ENCODE results near the gene NOS1AP.

- TF ChIP-seq EZH2 (IDR thresholded peaks at IDR 0.05; ENCODE audit: low read depth, unreplicated experiment) (no peak), CTCF (conservative IDR thresholded peaks at IDR 0.05; ENCODE audit: low read depth in 2 of 2) (no peak), EZH2phosphoT487 (IDR thresholded peaks at IDR 0.05; ENCODE audit: unreplicated experiment) (no peak), POLR2AphosphoS5 (IDR thresholded peaks at IDR 0.05; ENCODE audit: low read depth) (no peak), CREB1 (CRISPR knock-in tag; IDR thresholded peaks at IDR 0.05; ENCODE audit: low read depth) (no peak), JUNB (IDR thresholded peaks at IDR 0.05; ENCODE audit: unreplicated experiment) (no peak), ZNF114 (CRISPR knock-in tag; IDR thresholded peaks at IDR 0.05) (no peak), REST (IDR thresholded peaks at IDR 0.05; ENCODE audit: unreplicated experiment) (no peak), ZNF331 (CRISPR knock-in tag; IDR thresholded peaks at IDR 0.05; ENCODE audit: low read depth) (no peak), ETS1 (IDR thresholded peaks at IDR 0.05) (no peak), STAT1 (IDR thresholded peaks at IDR 0.05; ENCODE audit: unreplicated experiment) (no peak)
Measured at GRCh38 chr1:162367073-162367472, 297.6 kb downstream of the NOS1AP start.
